Activated naive CD4-positive, alpha-beta T cell (primary cell): Measurements from ENCODE around the gene ATP2B2.

Experiments
- DNase-seq, 4 experiments: peaks; one replicate each; lab custom pipeline; 2025; lab: John Stamatoyannopoulos, UW

ATP2B2 gene

DNA sequence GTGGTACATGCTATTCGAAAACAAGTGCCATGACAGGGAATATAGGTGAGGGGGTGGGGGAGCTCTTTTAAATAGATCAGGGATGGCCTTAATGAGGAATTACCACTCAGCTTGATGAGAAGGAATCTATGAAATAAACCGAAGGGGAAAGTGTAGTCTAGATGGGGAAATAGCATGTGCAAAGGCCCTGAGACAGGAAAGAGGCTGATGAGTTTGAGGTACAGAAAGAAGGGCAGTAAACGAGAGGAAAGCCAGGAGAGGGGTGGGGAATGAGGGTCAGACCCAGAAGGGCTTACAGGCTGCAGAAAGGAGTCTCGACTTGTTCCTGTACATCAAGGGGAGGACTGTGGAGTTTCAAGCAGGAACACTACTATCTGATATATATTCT lies 12.2 kb downstream of the ATP2B2 start:
- DNase-seq: no peak

GRCh38 chr3:10492364-10493201 lies 12.8 kb downstream of the ATP2B2 start:
- DNase-seq: no peak

DNA sequence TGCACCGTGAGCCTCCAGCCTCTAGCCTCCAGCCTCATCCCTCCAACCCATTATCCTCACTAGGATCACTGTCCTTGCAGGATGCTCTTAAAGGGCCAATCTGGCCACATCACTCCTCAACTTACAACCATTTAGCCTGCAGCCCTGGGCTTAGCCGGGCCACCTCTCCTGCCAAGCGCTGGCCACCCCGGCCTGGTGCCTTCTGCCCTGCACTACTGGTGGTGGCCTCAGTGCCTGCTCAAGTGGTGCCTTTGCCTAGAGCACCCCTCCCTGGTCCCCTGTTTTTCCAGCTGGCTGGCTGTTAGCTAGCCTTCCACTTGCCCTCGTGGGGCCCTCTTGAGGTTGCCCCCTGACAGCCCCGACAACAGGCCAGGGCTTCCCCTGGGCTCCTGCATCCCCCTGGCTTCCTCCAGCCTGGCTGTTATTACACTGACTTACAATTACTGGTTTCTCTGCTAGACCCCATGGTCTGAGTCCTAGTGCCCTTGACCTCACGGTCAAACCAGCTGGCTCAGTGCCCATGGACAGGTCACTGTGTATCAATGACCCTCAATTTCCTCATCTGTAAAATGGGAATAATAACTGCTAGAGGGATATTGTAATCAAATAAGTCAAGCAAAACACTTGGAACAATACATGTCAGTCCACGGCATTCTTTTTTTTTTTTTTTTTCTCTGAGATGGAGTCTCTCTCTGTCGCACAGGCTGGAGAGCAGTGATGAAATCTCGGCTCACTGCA lies 15.5 kb downstream of the ATP2B2 start:
- DNase-seq: no peak

- no peak for DNase-seq
Observed at GRCh38 chr3:10487988-10488633, 17.3 kb downstream of the ATP2B2 start.

- DNase-seq: no peak
Observed at GRCh38 chr3:10485806-10486205, 19.6 kb downstream of the ATP2B2 start.

DNA sequence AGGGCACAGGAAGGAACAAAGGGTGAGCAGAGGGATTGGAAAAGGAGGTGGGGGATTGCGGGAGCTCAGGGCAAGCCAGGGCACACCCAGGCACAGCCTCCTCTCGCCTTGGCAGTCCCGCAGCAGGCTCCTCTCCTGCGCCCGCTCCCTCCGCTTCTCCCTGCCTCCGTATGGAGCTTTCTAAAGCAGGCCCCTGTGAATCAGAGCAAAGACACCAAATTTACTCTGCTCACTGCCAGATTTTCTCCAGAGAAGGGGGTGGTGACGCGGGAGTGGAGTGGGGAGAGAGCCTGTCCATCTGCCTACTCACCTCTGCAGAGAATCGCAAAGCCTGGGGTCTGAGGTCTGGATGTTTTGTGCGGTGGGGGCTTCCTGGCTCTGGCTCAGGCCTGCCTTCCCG lies 20.0 kb downstream of the ATP2B2 start:
- DNase-seq: no peak

GRCh38 chr3:10484709-10485108 lies 20.7 kb downstream of the ATP2B2 start:
- DNase-seq: no peak

DNA sequence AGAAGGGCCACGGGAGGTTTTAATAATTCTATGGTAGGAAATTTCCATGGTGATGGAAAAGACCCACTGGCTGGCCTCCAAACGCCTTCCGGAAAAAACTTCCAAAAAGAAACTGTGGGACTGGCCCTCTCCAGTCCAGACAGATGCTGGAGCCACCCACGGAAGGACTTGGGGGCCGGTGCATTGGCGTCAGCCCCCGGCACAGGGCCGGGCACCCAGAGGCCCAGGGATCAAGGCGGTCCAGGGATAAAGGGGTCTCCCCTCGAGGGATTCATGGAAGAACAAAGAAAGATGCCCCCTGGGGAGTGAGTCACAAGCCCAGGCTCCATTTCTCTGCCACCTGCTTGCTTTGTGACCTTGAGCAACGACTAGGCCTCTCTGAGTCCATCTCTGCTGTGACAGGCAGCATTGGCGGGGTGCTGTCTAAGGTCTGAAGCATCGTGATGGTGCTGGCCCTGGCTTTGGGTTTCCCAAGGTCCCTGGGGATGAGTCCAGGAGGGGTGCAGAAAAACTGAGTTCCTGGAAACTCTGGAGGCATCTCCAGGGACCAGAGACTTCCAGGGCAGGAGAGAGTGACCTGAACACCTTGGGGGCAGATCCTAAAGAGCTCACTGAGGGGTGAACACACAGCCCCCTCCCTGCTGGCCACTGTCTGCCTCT lies 21.6 kb downstream of the ATP2B2 start:
- DNase-seq: no peak

DNA sequence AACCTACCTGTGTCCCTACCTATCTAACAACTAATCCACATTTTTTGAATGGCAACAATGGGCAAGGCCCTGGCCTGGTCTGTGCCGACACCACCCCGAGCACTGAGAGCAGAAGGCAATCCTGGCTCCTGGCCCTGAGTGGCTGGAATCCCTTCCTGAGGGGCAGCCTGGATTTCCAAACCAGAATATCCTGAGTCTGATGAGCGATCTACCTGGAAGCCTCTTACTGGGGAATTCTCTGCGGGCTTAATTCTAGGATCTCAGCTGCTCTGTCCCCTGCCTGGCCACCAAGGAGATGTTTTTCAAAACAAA lies 22.1 kb downstream of the ATP2B2 start:
- no peak for DNase-seq

DNA sequence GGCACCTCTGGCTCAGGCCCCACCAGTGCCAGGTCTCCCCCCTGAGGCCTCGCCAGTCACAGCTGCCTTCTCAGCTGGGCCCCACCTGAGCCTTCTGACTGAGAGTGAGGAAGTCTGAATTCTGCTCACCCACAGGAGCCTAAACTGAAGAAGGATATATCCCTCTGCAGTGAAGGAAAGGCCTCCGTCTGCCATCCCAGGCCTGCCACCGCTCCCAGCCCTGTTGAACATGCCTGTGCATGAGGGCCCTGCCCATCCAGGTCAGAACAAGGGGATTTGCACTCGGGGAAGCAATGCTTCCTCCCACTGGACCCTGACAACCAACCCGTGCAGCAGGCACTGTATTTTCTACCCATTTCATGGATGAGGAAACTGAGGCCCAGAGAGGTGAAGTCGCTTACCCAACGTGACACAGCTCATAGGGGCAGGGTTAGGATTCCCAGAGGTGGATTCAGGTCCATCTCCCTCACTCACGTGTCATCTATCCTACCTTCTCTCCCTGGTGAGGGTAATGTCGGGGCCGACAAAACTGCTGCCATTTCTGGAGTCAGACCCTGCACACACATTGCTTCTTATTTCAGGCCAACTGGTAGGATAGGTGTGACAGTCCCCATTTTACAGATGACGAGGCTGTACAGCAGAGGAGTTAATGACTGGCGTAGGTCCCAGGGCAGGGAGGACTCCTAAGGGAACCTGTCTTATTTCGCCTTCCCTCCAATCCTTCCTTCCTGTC lies 22.6 kb downstream of the ATP2B2 start:
- no peak for DNase-seq

- DNase-seq: no peak
Observed at GRCh38 chr3:10480871-10481378, 24.5 kb downstream of the ATP2B2 start.

DNA sequence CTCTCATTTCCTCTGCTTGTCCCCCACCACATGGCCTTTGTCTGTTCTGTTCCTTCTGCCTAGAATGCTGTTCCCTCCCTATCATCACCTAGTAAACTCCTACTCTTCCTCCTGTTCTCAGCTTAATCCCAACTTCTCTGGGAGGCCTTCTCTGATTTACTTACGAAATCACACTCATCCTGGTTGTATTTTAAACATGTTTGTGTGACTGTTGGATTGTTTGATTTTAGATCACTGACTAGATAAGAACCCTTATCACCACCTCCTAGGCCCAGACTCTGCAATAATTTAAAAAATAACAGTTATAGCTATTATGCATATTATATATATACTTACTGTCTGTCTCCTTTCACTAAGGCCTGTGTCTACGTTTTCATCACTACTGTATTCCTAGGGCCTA lies 26.1 kb downstream of the ATP2B2 start:
- DNase-seq: no peak

- DNase-seq: no peak
Observed at GRCh38 chr3:10475983-10476382, 29.4 kb downstream of the ATP2B2 start.

GRCh38 chr3:10474847-10475246 lies 30.5 kb downstream of the ATP2B2 start:
- DNase-seq: no peak

- DNase-seq: no peak
Observed at GRCh38 chr3:10474275-10474646, 31.1 kb downstream of the ATP2B2 start.

DNA sequence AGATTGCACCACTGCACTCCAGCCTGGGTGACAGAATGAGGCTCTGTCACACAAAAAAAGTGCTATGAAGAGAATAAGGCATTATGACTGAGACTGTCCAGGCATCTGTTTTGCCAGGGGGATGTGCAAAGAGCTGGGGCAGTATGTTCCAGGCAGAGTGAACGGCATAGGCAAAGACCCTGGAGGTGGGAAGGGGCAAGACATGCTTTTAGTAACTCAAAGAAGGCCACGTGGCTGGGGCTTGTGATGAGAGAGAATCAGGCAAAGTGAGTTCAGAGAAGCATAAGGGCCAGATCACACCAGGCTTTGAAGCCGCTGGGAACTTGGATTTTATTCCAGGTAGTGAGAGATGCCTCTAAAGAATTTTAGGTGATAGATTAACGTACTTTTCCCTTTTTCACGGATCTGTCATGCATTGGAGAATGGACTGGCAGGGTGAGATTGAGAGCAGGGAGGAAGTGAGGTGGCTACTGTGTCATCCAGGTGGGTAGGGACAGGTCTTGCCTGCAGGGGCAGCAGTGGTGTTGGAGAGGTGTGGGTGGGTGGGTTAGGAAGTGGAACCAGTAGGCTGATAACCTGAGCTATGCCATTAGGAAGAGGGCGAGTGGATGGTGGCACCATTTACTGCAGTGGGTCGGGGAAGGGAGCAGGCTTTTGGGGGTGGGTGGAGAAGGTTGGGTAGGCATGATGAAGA lies 31.7 kb downstream of the ATP2B2 start:
- DNase-seq: no peak

GRCh38 chr3:10472877-10473440 lies 32.4 kb downstream of the ATP2B2 start:
- no peak for DNase-seq

DNA sequence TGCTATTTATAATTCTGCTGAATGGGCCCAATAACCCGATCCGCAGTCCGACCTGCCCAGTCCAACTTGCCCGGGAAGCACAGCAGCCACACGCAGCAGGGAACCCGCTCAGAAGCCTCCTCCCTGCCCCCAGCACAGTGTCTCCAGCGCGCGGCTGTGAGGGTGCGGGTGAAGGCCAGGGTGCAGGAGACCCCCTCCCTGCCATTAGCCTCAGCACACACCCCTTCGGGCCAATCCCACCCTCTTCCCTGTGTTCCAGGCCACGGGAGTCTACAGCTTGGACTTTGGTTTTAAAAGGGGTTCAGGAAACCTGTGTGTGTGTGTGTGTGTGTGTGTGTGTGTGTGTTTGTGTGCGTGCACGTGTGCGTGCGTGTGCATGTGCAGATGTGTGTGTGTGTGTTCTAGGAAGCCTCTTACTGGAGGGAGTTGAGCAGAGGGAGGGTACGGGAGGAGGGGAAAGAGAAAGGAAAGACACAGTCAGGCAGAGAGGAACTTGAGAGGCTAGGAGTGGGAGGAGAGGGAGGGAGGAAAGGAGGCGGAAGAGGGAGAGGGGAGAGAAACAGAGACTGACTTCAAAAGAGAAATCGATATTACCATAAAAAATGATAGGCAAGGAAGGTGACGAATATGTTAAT lies 34.2 kb downstream of the ATP2B2 start:
- no peak for DNase-seq

DNA sequence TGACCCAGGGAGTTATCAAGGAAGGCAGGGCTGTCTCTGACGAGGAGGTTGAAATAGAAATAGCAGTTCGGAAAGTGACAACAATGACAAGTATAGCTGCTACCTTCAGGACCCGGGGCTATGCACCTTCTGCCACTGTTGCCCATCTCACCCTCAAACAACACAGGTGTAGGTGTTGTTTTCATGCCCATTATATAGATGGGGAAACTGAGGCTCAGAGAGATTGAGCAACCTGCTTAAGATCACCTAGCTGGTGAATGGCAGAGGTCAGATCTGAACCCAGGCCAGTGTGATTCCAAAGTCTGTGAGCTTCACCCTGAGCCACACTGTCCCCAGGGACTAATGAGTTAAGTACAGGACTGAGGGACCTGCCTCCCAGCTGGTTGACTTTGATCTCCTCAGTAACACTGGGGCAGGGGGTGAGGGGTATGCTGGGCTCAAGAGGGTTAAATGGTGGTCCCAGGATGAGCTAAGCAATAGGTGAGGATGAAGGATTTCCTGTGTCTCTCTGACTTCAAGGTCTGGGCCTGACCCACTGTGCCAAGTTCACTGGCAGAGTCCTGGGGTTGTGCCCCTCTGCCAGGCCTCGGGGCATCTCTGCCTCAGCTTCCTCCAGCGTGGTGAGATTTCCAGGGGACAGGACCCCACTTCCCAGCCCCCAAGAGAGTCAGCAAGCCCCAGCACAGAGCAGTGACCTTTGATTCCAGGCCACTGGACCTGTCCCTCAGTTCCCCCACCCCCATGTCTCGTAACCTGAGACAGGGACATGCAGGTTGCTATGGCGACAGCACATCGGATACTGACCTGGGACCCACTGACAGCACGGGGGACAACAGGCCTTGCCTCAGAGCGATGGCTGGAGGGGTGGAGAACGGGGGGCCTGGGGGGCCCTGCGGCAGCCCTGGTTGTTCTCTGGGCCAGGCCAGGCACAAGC lies 35.0 kb downstream of the ATP2B2 start:
- DNase-seq: no peak
